CD4-positive, alpha-beta T cell treated with Interleukin-15 for 4 hours (primary cell): ENCODE measurements around the gene CNIH2.

ENCODE experiments used
- DNase-seq: peaks from one replicate; pipeline ENCODE4 v3.0.0-alpha.2; 2020; ENCODE audit warnings: low spot score

Gene CNIH2

DNA sequence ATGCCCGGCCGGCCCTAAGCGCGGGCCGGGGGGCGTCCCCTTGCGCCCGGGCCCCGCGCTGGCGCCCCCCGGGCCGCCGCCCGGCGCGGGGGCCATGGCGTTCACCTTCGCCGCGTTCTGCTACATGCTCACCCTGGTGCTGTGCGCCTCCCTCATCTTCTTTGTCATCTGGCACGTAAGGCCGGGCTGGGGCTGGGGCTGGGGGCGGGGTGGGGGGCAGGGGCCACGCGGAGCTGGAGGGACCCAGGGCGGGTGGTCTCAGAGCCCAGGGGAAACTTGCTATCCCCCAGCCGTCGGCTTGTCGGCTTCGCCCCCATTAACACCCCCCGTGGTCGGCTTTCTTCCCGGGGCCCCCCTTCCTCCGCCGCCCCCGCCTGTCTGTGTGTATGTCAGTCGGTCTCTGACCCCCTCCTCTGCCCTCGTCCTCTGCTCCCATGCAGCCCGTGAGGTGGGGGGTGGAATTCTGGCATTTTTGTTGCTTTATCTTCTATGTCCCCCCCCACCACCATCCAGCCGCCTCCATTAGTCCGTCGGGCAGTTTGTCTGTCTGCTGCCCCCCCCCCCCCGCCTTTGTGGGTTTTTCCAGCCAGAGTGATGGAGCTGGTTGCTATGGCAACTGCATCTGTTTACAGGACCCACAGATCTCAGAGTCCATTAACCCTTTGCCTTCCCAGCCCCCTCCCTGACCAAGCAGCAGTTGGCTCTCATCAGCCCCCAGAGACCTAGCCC lies 552 bp downstream of the CNIH2 start:
- DNase-seq, result peak; percentile 66

GRCh38 chr11:66279092-66279734 lies 1.2 kb downstream of the CNIH2 start:
- no peak for DNase-seq

DNA sequence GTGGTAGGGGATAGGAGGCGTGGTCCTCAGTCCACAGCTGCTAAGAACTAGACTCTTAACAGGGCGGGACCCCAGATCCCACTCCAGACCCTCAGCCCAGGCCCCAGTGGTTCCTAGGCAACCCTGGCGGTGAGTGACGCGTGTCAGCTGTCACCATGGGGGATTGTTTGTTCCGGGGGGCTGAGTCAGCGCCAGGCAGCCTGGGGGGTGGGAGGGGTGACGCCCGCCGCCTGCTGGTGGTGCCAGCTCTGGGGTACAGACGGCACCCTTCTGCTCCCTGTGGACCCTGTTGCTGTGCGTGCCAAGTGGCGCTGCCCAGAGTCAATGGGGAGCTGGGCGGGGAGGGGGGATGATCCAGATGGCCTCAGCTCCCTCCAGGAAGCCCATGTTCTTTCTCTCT lies 2.5 kb downstream of the CNIH2 start:
- no peak for DNase-seq

GRCh38 chr11:66281001-66281400 lies 3.0 kb downstream of the CNIH2 start:
- no peak for DNase-seq

- DNase-seq, result no peak
Measured at GRCh38 chr11:66281776-66282467, 3.9 kb downstream of the CNIH2 start.

GRCh38 chr11:66282468-66283455 lies 4.8 kb downstream of the CNIH2 start:
- peak; percentile 99 for DNase-seq

GRCh38 chr11:66283461-66284105 lies 5.6 kb downstream of the CNIH2 start:
- no peak for DNase-seq

- no peak for DNase-seq
Measured at GRCh38 chr11:66284526-66285078, 6.6 kb downstream of the CNIH2 start.

DNA sequence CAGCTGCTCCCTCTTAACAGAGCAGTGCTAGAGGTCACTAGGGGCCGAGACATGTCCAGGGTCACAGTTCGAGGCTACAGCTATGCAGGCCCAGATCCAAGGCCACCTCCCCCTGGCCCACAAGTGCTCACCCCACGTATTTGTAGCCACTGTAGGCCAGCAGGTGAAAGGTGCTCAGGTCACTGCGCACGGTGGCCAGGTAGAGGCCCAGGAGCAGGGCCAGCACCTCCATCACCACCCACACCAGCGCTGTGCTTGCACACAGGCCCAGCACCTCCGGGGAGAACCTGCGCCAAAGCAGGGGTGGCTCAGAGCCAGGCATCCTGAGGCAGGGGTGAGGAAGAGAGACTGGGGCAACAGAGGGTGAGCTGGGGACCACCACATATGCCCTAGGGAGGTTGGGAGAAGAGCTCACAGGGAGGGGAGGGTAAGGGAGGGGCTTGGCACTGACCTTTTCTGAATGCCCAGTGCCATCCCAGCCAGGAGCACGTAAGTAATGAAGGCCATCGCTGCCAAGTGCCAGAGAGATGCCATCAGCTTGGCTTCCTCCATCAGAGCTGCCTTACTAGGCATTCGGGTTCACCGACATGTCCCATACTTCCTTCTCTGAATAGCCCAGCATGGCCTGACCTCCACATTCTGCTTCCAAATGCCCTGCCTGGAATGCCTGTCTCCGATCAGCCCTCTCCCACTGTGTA lies 7.4 kb downstream of the CNIH2 start:
- DNase-seq, result no peak

DNA sequence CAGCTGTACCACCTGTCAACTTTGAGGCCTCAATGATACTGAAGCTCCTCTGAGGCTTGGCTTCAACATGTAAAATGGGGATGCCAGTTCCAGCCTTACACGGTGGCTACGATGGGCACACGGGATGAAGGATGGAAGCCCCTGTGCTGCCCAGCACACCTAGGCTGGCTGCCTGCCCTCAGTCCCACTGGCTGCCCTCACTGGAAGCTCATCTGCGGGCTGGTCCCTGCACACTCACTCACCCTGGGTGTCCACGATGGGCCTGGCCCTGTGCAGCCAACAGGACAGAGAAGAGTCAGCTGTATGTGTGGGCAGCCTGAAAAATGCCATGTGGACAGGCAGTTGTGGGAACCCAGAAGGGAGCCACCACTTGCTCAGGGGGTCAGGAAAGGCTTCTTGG lies 8.7 kb downstream of the CNIH2 start:
- no peak for DNase-seq

- no peak for DNase-seq
Measured at GRCh38 chr11:66287211-66287888, 9.4 kb downstream of the CNIH2 start.

DNA sequence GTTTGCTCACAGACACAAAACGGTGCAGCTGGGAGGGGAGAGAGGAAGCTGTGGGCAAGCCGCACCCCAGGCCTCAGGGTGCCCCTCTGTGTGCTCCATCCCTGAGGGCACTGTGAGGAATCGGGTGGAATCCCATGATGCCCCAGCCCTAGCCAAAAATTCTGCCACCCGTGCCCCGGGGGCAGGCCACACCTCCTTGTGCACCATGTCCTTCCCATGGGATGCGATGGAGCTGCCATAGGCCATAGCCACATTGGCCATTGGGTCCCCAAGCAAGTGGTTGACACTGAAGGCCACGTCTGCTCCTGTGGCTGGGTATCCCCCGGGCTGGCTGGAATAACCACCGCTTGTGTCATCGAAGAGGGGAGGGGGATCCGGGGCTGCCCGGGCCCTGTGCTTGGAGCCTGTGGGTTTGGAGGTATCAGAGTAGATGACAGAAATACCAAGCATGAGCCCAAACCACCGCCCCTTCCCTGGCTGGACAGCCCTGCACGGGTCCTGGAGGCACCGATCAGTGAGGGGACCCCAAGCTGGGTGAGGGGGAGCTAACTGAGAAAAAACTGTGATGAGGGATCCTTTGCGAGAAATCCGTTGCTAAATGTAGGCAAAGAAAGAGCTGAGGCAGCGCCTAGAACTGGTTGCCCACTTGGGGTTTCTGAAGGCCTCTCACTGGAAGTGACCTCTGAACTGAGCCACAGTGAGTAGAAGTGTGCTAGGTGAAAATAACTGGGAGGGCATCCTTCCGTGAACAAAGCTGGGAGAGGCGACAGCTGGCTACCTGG lies 10.1 kb downstream of the CNIH2 start:
- no peak for DNase-seq

- peak; percentile 99 for DNase-seq
Measured at GRCh38 chr11:66288671-66289547, 10.9 kb downstream of the CNIH2 start, which contains the start of gene YIF1A. TSS of gene YIF1A (minus strand) at chr11:66289143. CDS start at chr11:66288985, 158 bp downstream.

- DNase-seq, result peak; percentile 76
Measured at GRCh38 chr11:66289548-66290329, 11.8 kb downstream of the CNIH2 start.

DNA sequence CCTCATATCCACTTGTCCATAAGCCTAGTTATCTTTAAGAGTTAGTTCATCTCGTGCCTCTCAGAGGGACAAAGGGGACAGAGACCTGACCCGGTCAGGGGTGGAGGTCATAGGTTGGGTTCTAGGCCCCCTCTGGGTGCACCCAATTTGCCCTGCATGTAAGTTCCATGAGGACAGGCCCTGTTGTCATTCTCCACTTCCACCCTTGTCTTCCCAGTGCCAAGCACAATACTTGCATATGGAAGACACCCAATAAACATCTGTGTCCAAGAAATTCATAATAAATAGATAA lies 12.3 kb downstream of the CNIH2 start:
- DNase-seq, result no peak

GRCh38 chr11:66291303-66291705 lies 13.3 kb downstream of the CNIH2 start:
- DNase-seq, result no peak
